ENCODE results near the gene MRGPRG. TPM values are rescaled to one million over a fixed set of nuclear protein-coding genes. Genes with fewer than 3 reads are reported as not detected.

The MRGPRG gene
- total and polyA plus RNA-seq, 9 of the 15 experiments (the other 6 are each of a cell fraction or from before 2014, with no cell fraction given) = not detected

DNA sequence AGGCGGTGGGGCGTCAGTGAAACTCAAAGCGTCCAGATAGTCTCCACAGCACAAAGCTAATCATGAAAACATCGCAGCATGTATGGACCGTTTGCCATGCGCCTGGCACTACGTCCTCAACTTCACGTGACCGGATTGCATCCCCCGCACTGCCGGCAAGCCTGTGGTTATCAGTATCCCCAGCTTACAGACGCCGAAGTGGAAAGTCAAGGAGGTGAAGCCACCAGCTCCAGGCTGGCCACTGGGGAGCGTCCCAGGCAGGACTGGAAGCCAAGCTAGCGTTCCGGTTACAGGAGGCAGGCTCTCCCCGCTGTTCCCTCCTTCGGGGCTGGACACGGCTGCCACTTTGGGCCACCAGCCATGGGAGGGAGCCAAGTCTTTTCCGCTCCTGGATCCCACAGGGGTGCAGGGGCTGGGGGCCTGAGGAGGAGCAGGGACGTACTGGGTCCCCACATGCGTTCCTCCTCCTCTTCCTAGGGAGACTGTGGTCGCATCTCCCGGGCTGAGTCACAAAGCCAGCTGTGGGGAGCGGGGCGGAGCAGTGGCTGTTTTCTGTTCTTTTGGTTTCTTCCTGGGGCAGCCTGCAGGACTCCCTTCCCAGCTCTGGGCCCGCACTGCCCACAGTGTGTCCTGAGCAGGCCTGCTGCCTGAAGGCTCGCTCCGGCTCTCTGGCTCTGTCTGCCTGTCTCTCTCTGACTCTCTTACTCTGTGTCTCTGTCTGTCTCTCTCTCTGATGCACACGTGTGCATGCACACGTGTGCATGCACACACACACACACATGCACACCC is 49.2 kb downstream of the MRGPRG start (continued):
- TF ChIP-seq, protein P1, sequence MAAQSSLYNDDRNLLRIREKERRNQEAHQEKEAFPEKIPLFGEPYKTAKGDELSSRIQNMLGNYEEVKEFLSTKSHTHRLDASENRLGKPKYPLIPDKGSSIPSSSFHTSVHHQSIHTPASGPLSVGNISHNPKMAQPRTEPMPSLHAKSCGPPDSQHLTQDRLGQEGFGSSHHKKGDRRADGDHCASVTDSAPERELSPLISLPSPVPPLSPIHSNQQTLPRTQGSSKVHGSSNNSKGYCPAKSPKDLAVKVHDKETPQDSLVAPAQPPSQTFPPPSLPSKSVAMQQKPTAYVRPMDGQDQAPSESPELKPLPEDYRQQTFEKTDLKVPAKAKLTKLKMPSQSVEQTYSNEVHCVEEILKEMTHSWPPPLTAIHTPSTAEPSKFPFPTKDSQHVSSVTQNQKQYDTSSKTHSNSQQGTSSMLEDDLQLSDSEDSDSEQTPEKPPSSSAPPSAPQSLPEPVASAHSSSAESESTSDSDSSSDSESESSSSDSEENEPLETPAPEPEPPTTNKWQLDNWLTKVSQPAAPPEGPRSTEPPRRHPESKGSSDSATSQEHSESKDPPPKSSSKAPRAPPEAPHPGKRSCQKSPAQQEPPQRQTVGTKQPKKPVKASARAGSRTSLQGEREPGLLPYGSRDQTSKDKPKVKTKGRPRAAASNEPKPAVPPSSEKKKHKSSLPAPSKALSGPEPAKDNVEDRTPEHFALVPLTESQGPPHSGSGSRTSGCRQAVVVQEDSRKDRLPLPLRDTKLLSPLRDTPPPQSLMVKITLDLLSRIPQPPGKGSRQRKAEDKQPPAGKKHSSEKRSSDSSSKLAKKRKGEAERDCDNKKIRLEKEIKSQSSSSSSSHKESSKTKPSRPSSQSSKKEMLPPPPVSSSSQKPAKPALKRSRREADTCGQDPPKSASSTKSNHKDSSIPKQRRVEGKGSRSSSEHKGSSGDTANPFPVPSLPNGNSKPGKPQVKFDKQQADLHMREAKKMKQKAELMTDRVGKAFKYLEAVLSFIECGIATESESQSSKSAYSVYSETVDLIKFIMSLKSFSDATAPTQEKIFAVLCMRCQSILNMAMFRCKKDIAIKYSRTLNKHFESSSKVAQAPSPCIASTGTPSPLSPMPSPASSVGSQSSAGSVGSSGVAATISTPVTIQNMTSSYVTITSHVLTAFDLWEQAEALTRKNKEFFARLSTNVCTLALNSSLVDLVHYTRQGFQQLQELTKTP (IDR thresholded peaks at IDR 0.05; ENCODE audit: low read depth in 1 of 2, partially characterized antibody in 2 of 2) = no peak
- TF ChIP-seq TEAD1 (CRISPR knock-in tag; IDR thresholded peaks at IDR 0.05) (peak; percentile 51 to 63; a peak in 1 of 4 replicates), ZNF384 (IDR thresholded peaks at IDR 0.05; ENCODE audit: low read depth, low read length) (peak; percentile 62; the same call in 1 of the 2 replicates), MIER1 (IDR thresholded peaks at IDR 0.05; ENCODE audit: low read depth) (no peak), SMAD4 (CRISPR knock-in tag; conservative IDR thresholded peaks at IDR 0.05) (peak; percentile 89), NCOA2 (IDR thresholded peaks at IDR 0.05; ENCODE audit: partially characterized antibody in 2 of 2) (no peak), ETV1 (tag; conservative IDR thresholded peaks at IDR 0.05; ENCODE audit: low read depth) (peak; percentile 99), SUPT5H (IDR thresholded peaks at IDR 0.05) (peak; percentile 61), HOXB6 (CRISPR knock-in tag; IDR thresholded peaks at IDR 0.05; ENCODE audit: borderline replicate concordance) (no peak), MBD2 (IDR thresholded peaks at IDR 0.05; ENCODE audit: borderline replicate concordance, low read depth) (peak; percentile 85; the same call in 1 of the 2 replicates), MXI1 (IDR thresholded peaks at IDR 0.05; ENCODE audit: low read depth, low read length) (no peak), ATF1 (CRISPR knock-in tag; IDR thresholded peaks at IDR 0.05) (no peak), ATF1 (tag; IDR thresholded peaks at IDR 0.05) (peak; percentile 82), FOXM1 (IDR thresholded peaks at IDR 0.05; ENCODE audit: low read depth) (peak; percentile 36; the same call in 1 of the 2 replicates), FOXM1 (CRISPR knock-in tag; IDR thresholded peaks at IDR 0.05; ENCODE audit: low read depth) (0 out of 2 replicates have a peak, but pooled peaks have one; percentile 58), YBX1 (IDR thresholded peaks at IDR 0.05) (no peak), ELF2 (CRISPR knock-in tag; IDR thresholded peaks at IDR 0.05) (no peak), SETDB1 (IDR thresholded peaks at IDR 0.05; ENCODE audit: low read length) (no peak), FOXK1 (CRISPR knock-in tag; IDR thresholded peaks at IDR 0.05; ENCODE audit: borderline replicate concordance) (0 out of 2 replicates have a peak, but pooled peaks have one; percentile 76), MCM2 (IDR thresholded peaks at IDR 0.05; ENCODE audit: low read depth) (no peak)
- TF ChIP-seq, protein P2, sequence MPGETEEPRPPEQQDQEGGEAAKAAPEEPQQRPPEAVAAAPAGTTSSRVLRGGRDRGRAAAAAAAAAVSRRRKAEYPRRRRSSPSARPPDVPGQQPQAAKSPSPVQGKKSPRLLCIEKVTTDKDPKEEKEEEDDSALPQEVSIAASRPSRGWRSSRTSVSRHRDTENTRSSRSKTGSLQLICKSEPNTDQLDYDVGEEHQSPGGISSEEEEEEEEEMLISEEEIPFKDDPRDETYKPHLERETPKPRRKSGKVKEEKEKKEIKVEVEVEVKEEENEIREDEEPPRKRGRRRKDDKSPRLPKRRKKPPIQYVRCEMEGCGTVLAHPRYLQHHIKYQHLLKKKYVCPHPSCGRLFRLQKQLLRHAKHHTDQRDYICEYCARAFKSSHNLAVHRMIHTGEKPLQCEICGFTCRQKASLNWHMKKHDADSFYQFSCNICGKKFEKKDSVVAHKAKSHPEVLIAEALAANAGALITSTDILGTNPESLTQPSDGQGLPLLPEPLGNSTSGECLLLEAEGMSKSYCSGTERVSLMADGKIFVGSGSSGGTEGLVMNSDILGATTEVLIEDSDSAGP (CRISPR knock-in tag; IDR thresholded peaks at IDR 0.05) = no peak
- TF ChIP-seq, protein P3, sequence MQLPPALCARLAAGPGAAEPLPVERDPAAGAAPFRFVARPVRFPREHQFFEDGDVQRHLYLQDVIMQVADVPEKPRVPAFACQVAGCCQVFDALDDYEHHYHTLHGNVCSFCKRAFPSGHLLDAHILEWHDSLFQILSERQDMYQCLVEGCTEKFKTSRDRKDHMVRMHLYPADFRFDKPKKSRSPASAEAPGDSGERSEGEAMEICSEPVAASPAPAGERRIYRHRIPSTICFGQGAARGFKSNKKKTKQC (CRISPR knock-in tag; IDR thresholded peaks at IDR 0.05) = no peak; the same call in 1 of the 2 replicates

Data from K562 (cell line).